MM.1S (cell line): ENCODE measurements around the gene LMO7.

Experiments
- DNase-seq: peaks from one replicate; pipeline ENCODE4 v3.0.0-alpha.2; 2015
- H2AFZ ChIP-seq: fragments of 300-600 bp; sonication (generic); 2 replicates; pipeline ENCODE4 v1.6.0; 2016; ENCODE audit warnings: antibody characterized with exemption, low read length
- H3F3A ChIP-seq: fragments of 300-600 bp; sonication (generic); 2 replicates; pipeline ENCODE4 v1.6.1; 2016; ENCODE audit warnings: mild to moderate bottlenecking, antibody characterized with exemption, low read length, moderate library complexity, mixed read lengths; ENCODE audit not compliant: insufficient read depth
- H3K27ac ChIP-seq: fragments of 300-600 bp; sonication (generic); 2 replicates; pipeline ENCODE4 v1.5.1; 2016; ENCODE audit warnings: mild to moderate bottlenecking, low read length
- H3K27me3 ChIP-seq: fragments of 300-600 bp; sonication (generic); replicated peaks from 2 replicates; pipeline ENCODE4 v1.6.0; 2016; ENCODE audit warnings: low read length; ENCODE audit not compliant: insufficient read depth
- H3K36me3 ChIP-seq: fragments of 300-600 bp; sonication (generic); replicated peaks from 2 replicates; pipeline ENCODE4 v1.6.1; 2016; ENCODE audit warnings: mild to moderate bottlenecking, low read length, mixed read lengths; ENCODE audit not compliant: insufficient read depth
- H3K4me1 ChIP-seq: fragments of 300-600 bp; sonication (generic); 2 replicates; pipeline ENCODE4 v1.6.1; 2016; ENCODE audit warnings: low read length, mixed read lengths
- H3K4me2 ChIP-seq: fragments of 300-600 bp; sonication (generic); 2 replicates; pipeline ENCODE4 v1.6.0; 2016; ENCODE audit warnings: low read depth, low read length
- H3K4me3 ChIP-seq: fragments of 300-600 bp; sonication (generic); 2 replicates; pipeline ENCODE4 v1.5.1; 2016; ENCODE audit warnings: low read length, mixed read lengths
- H3K79me2 ChIP-seq: fragments of 300-600 bp; sonication (generic); 2 replicates; pipeline ENCODE4 v1.6.1; 2016; ENCODE audit warnings: mixed run types, low read length, mixed read lengths
- H3K9ac ChIP-seq: fragments of 300-600 bp; sonication (generic); 2 replicates; pipeline ENCODE4 v1.6.1; 2016; ENCODE audit warnings: low read length, mixed read lengths
- H3K9me2 ChIP-seq: fragments of 300-600 bp; sonication (generic); replicated peaks from 2 replicates; pipeline ENCODE4 v1.6.1; 2016; ENCODE audit warnings: mild to moderate bottlenecking, low read length, mixed read lengths; ENCODE audit not compliant: insufficient read depth
- H3K9me3 ChIP-seq: fragments of 300-600 bp; sonication (generic); replicated peaks from 2 replicates; pipeline ENCODE4 v1.6.1; 2016; ENCODE audit warnings: mild to moderate bottlenecking, low read length, mixed read lengths; ENCODE audit not compliant: insufficient read depth
- H4K20me1 ChIP-seq: fragments of 300-600 bp; sonication (generic); 2 replicates; pipeline ENCODE4 v1.6.1; 2016; ENCODE audit warnings: mild to moderate bottlenecking, low read length, moderate library complexity, mixed read lengths; ENCODE audit not compliant: insufficient read depth
- EZH2 ChIP-seq: fragments of 300-600 bp; sonication (generic); optimal IDR thresholded peaks from 2 replicates; pipeline ENCODE3; 2017; ENCODE audit warnings: low read depth, mild to moderate bottlenecking, antibody characterized with exemption, low read length, mixed read lengths
- EZH2phosphoT487 ChIP-seq: fragments of 300-600 bp; sonication (generic); IDR thresholded peaks from 2 replicates; pipeline ENCODE4 v1.6.1; 2018; ENCODE audit warnings: antibody characterized with exemption, low read length
- TF ChIP-seq, protein P1 (sequence below): fragments of 300-600 bp; sonication (generic); IDR thresholded peaks from 2 replicates; pipeline ENCODE4 v1.5.1; 2016; ENCODE audit warnings: antibody characterized with exemption, low read length, mixed read lengths

The LMO7 gene

DNA sequence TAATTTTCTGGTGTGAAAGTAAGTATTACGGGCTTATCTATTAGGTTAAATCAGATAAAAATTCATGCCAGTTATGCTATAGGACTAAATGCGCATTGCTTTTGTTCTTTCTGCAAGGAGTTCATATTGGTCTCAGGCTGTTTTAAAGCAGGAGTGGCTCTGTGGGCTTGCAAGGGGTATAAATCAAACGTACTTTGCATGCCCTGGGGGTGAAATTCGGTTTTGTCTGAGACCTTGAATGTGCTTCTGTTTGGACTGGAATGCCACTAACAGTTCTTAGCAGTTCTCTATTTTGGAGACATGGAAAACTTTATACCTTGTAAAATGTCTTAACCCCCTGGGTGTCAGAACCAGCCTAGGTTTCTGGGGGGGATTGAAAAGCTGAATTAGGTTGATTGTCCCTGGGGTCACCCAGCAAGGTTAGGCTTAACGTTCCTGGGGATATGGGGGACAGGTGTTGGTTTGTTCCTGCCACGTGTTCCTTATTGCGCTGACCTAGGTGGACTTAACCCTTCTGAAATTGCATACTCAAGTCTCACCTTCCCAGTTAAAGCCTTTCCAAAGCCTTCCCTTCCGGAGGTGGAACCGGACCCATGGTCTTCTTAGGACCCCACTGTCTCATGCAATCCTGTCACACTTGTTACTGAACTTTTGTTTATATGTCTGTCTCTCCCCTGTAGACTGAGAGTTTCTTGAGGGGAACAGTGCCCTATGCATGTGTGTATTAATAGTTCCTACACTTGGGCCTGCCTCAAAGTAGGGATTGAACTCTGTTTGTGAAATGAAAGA, 182.2 kb downstream of the LMO7 start:
- no peak overlapping the region for H3K27ac ChIP-seq
- H3K36me3 ChIP-seq = no peaks in the 10 kb centered on the region
- no peak overlapping the region for H3K4me2 ChIP-seq
- no peak overlapping the region for H2AFZ ChIP-seq
- no peaks in the 10 kb centered on the region for H3K79me2 ChIP-seq
- H3K4me3 ChIP-seq = no peak overlapping the region
- no peaks in the 10 kb centered on the region for H3K9me3 ChIP-seq
- no peaks in the 10 kb centered on the region for H3F3A ChIP-seq
- no peaks in the 10 kb centered on the region for H3K4me1 ChIP-seq
- H4K20me1 ChIP-seq = no peaks in the 10 kb centered on the region
- TF ChIP-seq, protein P1, sequence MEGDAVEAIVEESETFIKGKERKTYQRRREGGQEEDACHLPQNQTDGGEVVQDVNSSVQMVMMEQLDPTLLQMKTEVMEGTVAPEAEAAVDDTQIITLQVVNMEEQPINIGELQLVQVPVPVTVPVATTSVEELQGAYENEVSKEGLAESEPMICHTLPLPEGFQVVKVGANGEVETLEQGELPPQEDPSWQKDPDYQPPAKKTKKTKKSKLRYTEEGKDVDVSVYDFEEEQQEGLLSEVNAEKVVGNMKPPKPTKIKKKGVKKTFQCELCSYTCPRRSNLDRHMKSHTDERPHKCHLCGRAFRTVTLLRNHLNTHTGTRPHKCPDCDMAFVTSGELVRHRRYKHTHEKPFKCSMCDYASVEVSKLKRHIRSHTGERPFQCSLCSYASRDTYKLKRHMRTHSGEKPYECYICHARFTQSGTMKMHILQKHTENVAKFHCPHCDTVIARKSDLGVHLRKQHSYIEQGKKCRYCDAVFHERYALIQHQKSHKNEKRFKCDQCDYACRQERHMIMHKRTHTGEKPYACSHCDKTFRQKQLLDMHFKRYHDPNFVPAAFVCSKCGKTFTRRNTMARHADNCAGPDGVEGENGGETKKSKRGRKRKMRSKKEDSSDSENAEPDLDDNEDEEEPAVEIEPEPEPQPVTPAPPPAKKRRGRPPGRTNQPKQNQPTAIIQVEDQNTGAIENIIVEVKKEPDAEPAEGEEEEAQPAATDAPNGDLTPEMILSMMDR = no peak
- TF ChIP-seq EZH2 (no peak), EZH2phosphoT487 (no peak)
- H3K27me3 ChIP-seq = no peaks in the 10 kb centered on the region
- DNase-seq = no peak
- no peak overlapping the region for H3K9ac ChIP-seq
- H3K9me2 ChIP-seq = no peaks in the 10 kb centered on the region

- H3K4me1 ChIP-seq = no peaks in the 10 kb centered on the region
- no peaks in the 10 kb centered on the region for H3K79me2 ChIP-seq
- DNase-seq = no peak
- no peak overlapping the region for H2AFZ ChIP-seq
- H3K9me2 ChIP-seq = no peaks in the 10 kb centered on the region
- H3F3A ChIP-seq = no peaks in the 10 kb centered on the region
- H3K27ac ChIP-seq = no peak overlapping the region
- H3K27me3 ChIP-seq = no peaks in the 10 kb centered on the region
- no peak overlapping the region for H3K9ac ChIP-seq
- no peaks in the 10 kb centered on the region for H3K9me3 ChIP-seq
- H4K20me1 ChIP-seq = no peaks in the 10 kb centered on the region
- no peaks in the 10 kb centered on the region for H3K36me3 ChIP-seq
- H3K4me2 ChIP-seq = no peak overlapping the region
- no peak for TF ChIP-seq EZH2
- H3K4me3 ChIP-seq = no peak overlapping the region
Observed at GRCh38 chr13:75818968-75819225, 182.8 kb downstream of the LMO7 start.

DNA sequence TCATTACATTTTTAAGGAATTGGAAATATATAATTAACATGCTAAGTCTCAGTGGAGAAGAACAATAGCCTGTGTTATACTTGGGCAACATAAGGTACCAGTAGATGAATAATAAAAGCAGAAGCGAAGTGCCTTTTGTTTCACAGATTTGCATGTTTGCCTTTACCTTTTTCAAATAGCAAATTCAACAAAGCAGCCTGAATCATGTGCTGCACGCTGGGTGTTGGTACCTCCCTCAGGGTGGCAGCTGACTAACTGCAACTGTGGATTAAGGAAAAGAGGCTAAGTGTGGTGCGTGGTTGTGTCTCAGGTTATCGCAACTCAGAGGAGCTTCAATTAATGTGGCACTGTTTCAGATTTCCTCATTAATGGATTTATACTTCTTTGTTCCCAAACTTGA, 189.0 kb downstream of the LMO7 start:
- TF ChIP-seq, protein P1 = no peak
- no peak for TF ChIP-seq EZH2phosphoT487
- no peak for TF ChIP-seq EZH2
- no peaks in the 10 kb centered on the region for H3K79me2 ChIP-seq

DNA sequence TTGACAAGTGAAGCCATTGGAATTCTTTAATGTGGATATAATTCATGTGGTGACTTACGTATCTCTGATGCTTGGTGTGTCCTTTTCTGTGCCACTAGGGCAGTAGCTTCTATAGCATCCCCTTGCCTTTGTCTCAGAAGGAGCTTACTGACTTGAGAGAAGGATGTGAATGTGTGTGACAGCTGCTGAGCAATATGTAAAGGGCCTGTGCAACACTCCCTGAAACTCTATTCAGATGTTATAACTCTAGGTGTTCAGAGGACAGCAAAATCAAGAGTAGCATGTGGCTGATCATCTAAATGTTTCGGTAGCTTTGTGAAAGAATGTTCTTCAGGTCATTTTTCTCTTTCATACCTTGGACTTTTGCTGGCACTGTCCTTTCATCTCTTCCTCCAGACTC, 189.5 kb downstream of the LMO7 start:
- no peak overlapping the region for H3K4me2 ChIP-seq
- H3K4me3 ChIP-seq = no peak overlapping the region
- no peak for TF ChIP-seq EZH2
- TF ChIP-seq, protein P1 = no peak
- TF ChIP-seq EZH2phosphoT487 = no peak
- no peaks in the 10 kb centered on the region for H3K9me3 ChIP-seq
- no peaks in the 10 kb centered on the region for H3F3A ChIP-seq
- H3K79me2 ChIP-seq = no peaks in the 10 kb centered on the region
- H3K27me3 ChIP-seq = no peaks in the 10 kb centered on the region
- H3K9ac ChIP-seq = no peak overlapping the region
- H3K9me2 ChIP-seq = no peaks in the 10 kb centered on the region
- no peaks in the 10 kb centered on the region for H3K4me1 ChIP-seq
- H4K20me1 ChIP-seq = no peaks in the 10 kb centered on the region
- DNase-seq = no peak
- no peak overlapping the region for H3K27ac ChIP-seq
- no peaks in the 10 kb centered on the region for H3K36me3 ChIP-seq
- H2AFZ ChIP-seq = no peak overlapping the region

More for the DNA sequence above, 189.0 kb downstream of the LMO7 start:
- no peaks in the 10 kb centered on the region for H3K9me3 ChIP-seq
- no peaks in the 10 kb centered on the region for H3K36me3 ChIP-seq
- H3F3A ChIP-seq = no peaks in the 10 kb centered on the region
- H3K4me3 ChIP-seq = no peak overlapping the region
- H3K27me3 ChIP-seq = no peaks in the 10 kb centered on the region
- no peak for DNase-seq
- H2AFZ ChIP-seq = no peak overlapping the region
- no peak overlapping the region for H3K9ac ChIP-seq
- H3K4me2 ChIP-seq = no peak overlapping the region
- no peaks in the 10 kb centered on the region for H4K20me1 ChIP-seq
- no peaks in the 10 kb centered on the region for H3K9me2 ChIP-seq
- H3K27ac ChIP-seq = no peak overlapping the region
- no peaks in the 10 kb centered on the region for H3K4me1 ChIP-seq
